GM20431 (cell line): ENCODE measurements around the gene COL23A1.

Experiments used
- in situ Hi-C: fragments of 300-500 bp; cut with MseI, MboI; formaldehyde crosslinking; loops from one replicate; pipeline ENCODE4 v1.15.0; 2020; ENCODE audit warnings: low sequenced_read_pairs; ENCODE audit not compliant: unreplicated experiment

The COL23A1 gene

DNA sequence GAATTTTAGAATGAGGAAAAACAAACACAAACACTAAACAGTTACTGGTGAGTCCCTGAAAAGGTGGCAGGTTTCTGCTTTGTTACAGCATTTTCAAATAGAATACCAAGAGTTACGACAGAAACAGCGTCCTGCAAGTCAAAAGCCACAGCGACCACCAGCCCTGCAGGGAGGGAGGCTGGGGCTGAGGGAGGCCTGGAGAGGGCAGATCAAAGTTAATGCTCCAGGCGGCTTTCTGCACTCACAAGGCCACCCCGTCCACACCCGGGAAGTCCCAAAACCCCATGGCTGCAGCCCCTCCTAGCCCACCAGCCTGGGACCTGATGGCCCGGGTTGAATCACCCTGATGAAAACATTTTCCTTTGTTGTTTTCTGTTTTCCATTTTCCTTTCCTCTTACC lies 29.3 kb downstream of the COL23A1 start:
- in situ Hi-C loops = no loop called here

DNA sequence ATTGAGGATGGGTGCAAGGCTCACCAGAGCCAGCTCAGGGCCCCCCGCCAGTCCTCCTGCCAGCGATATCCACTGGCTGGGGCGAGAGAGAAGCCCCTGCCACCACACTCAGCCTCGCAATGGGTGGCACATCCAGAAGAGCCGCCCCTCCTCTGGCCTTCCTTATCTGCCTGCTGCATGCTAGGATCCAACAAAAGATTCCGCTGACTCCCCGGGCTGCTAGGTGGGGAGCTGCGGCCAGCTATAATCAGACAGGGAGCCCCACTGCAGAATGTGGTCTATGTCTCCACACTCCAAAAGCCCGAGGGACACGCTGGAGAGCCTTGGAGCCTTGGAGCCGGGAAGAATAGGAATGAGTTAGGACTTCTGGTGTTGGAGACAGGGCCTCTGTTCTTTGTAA lies 32.8 kb downstream of the COL23A1 start:
- in situ Hi-C loops = no loop called here

DNA sequence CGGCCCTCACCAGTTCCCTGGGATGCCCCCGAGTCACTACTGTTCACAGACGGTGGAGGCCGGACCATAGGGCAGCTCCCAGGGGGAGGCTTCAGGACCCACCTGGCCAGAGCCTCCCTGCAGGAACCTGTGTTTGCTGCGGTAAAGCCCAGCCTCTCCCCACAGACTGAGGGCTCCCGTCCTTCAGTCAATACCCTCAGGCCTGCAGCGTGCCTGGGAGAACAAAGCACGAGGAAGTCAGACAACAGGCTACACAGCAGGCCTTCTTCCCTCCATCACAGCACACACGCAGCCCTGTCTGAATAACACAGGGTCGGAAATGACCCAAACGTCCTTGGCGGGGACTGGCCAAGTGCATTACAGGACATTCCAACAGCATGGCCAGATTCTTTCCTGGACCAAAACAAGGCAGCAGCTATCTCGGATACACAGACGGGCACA lies 34.4 kb downstream of the COL23A1 start:
- in situ Hi-C loops = no loop called here

DNA sequence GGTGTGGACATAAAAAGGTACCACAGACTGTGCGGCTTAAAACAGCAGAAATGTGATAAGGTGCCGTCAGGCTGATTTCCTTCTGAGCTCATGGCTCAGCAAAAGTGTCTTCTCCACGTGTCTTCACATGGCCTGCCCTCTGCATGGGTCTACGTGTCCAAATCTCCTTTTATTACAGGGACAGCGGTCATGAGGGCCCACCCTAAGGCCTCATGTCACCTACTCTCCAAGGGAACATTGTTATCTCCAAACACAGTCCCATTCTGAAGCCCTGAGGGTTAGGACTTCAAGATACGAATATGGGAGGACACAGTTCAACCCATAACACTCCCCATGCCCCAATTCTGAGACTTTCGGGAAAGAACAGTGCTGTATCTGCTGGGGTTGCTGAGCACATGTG lies 35.2 kb downstream of the COL23A1 start:
- in situ Hi-C loops = no loop called here

DNA sequence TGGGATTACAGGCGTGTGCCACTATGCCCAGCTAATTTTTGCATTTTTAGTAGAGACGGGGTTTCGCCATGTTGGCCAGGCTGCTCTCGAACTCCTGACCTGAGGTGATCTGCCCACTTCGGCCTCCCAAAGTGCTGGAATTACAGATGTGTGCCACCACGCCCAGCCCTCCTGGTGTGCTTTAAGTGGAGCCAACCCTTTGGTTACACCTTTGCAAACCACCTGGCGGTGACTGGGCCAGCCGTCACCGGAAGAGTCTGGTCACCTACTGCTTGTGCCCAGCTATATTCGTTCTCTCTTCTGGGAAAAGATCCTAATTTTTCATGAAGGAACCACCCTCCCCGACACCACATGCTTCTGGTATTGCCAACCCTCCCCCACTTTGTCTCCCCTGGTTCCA lies 35.9 kb downstream of the COL23A1 start:
- in situ Hi-C loops = no loop called here

DNA sequence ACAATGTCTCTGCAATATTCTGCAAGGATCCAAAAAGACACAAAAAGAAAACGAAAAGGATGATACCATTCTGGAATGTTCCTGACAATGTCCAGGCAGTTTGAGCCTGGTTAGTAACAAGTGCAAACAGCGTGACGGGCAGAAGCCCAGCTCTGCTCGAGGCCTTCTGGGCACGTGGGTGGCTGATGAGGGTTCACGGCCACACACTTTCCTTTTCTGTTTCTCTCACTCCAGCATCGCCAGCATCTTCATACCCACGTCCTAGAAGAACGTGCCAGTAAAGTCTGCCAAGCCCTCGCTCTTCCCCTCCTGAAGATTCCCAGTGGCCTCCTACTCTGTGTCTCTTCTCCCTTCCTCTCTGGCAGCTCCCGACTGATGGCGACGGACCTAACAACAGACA lies 36.7 kb downstream of the COL23A1 start:
- in situ Hi-C loops = no loop called here

DNA sequence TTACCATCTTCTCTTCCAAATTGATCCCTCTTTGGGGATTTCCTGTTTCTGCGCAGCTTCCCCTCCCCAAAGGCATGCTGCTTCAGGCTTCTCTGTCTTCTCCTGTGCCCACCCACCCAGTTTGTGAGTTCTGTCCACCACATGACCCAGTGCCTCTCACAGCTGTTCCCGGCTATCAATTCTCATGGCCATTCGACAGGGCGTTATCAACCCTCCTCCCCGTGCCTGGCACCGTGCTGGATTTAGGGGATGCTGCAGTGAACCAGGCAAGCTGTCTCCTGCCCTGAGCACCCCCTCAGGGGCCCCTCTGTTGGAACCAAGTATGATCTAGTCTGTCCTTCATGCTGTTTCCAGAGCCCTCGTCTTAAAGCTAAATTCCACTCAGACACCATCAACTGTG lies 38.7 kb downstream of the COL23A1 start:
- in situ Hi-C loops = no loop called here

DNA sequence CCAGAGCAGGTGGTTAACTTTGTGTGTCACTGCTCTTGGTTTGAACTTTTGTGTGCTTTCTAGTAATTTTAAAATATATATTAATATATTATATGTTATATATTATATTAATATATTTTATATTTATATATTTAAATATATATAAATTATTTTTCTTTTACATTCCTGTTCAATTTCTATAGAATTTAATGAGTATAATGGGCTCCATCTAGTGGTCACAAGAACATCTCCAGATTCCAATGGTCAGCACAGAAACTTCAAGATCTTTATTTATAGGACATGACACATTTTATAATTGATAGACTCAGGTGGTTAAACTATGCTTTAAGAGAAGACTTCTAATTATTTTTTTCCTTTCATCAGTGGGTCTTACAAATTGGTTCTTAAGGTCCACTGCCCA lies 39.1 kb downstream of the COL23A1 start:
- in situ Hi-C loops = no loop called here

DNA sequence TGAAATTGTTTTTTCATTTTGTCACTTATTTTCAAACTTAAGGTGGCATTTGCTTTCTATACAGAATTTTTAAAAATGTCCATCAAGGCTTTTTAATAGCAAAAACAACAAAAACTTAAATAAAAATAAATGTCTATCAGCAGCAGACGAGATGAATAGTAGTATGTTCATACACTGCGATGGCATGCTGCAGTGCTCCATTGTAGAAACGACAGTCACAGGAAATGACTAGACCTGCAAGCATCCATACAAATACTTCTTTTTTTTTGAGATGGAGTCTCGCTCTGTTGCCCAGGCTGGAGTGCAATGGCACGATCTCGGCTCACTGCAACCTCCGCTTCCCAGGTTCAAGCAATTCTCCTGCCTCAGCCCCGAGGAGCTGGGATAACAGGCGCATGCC lies 41.4 kb downstream of the COL23A1 start:
- in situ Hi-C loops = no loop called here

DNA sequence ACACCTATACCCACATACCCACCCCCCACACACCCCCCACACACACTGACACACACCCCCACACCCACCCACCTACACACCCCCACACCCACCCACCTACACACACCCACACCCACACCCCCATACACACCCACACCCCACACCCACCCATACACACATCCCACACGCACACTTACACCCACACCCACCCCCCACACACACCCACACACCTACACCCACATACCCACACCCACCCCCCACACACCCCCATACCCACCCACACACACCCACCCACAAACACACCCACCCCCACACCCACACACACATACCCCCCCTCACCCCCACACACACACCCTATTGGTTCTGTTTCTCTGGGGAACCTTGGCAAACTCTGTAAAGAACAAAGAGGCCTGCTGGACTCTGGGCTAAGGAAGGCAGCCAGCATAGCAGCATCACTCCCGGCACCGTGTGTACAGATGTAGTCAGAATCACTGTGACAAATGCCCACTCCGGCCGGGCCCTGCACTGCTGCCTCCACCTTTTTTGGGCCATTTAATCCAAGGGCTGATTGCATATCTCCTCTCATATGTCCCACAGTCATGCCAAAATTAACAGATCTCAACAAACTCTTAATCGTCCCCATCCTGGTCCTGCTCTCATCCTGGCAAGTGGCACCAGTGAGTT lies 42.3 kb downstream of the COL23A1 start:
- in situ Hi-C loops = no loop called here

DNA sequence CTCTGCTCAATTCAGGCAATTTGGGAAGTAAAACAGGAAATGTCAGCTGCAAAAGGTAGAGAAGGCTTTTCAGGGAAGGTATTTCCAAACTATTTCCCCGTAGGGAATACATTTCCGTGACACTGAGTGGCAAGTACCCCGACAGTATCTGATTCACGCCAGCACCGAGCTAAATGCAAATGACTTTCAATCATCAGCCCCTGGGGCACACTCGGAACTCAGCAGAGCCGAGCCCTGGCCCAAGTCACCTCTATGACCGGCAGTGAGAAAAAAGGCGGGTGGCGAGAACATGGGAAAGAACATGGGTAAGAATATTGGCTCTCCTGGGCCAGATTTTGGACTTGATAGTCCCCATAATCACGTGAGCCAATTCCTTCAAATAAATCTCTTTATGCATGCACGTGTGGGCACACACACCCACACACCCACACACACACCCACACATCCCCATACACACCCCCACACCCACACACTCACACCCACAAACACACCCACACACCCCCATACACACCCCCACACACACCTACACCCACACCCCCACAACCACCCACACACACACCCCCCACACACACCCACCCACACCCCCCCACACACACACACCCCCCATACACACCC lies 43.0 kb downstream of the COL23A1 start:
- in situ Hi-C loops = no loop called here

DNA sequence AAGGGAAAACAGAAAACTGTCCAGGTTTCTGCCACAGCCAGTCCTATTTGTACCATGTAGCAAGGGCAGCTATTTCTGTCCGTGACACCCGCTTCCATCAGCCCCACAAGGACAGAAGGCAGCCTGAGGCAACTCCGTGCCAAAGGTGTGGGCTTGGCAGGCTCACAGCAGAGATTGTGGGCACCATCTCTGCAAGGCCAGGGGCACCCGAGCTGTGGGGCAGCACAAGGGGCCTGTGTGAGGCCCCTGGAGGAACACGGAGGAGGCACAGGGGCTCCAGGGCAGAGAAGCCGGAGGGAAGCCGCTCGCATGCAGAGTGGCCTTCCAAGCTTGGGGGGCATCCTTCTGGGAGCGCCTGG lies 43.5 kb downstream of the COL23A1 start:
- in situ Hi-C loops = no loop called here

DNA sequence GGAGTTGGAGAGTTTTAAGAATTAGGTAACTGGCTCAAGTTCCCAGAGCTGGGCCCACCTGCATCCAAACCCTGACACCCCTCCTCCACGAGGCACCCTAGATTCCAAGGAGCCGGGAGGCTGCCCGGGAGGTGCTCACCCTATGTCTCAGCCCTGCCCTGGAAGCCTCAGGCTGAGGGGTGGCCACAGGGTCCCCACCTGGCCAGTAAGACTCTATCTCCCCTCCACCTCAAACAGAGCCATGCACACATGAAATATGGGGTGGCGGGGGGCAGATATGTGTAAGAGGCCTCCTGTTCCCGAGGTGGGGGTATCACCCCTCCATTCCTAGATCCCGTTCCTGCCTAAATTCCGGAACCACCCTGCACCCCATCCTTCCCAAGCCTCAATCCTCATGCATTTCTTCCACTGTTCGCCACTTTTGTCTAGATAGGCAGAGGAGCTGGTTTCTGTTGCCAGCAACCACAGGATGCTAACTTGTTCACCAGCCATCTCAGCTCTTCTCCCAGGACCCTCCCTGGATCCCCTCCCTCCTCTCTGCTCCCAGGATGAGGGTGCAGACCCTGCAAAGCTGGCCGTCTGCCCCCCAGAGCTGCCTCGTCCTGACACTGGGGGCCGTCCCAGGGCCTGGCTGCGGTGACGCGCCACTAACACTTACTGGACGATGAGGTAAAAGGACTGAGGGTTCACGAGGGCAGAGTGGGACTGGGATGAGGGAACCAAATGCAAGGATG lies 44.1 kb downstream of the COL23A1 start:
- in situ Hi-C loops = no loop called here

DNA sequence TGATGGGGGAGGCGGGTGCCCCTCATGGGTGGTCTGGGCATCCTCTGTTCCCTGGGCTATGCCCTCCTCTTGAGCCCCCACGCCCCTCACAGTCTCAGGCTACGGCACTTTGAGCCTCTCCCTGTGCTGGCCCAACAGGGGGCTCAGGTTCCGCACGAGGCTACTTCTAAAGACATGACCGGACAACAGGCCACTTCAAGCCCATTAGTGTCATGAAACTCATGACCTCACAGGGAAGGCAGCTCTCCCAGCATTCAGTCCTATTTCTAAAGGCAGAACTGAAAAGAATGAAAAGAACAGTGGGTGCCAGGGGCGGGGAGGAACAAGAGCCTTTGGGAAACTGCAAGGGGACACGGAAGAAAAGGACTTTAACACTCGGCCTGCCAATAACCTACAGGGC lies 45.0 kb downstream of the COL23A1 start:
- in situ Hi-C loops = no loop called here

DNA sequence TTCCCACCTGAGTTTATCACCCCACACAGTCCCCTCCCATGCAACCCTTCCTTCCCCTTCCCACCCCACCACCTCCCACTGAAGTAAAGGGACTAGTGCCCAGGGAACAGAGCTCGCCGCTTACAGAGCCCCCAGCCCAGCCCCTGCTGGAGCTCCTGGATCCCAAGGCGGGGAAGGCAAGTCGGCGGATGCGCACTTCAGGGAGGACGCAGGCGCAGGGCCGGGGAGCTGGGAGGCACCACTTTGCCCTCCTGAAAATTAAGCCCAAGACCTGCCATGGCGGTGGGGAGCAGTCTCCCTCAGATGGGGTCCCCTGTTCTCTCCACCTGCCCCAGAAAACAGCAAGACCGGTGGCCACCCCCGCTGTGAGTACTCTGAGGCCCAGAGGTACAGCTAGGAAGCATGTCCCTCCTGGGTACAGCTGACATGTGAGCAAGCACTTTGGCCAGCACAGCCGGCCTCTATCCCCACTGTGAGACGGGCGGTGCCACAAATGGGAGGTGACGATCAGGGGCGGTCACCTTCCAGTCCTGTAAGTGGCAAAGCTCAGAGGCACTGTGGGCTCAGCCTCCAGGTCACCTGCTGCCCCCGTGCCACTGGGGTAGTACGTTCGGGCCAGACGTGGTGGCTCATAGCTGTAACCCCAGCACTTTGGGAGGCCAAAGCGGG lies 45.9 kb downstream of the COL23A1 start:
- in situ Hi-C loops = no loop called here

DNA sequence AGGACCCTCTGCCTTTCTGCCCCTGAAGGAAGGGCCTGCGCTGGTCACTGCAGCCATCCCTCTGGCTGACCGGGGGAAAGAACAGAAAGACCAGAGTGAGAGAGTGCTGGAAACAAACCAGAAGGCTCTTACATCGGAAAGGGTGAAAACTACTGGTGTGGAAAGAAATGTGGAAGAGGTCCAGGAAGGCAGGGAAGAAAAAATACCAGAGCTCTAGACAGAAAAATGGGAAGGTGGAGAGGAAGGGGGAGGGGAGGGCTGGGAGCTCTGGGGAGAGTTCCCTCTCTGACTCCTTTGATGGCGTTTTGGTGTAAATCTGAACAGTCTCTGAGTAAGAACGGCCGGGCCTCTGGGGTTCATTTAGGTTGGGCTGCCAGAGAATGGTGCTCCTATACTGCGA lies 47.7 kb downstream of the COL23A1 start:
- in situ Hi-C loops = no loop called here

DNA sequence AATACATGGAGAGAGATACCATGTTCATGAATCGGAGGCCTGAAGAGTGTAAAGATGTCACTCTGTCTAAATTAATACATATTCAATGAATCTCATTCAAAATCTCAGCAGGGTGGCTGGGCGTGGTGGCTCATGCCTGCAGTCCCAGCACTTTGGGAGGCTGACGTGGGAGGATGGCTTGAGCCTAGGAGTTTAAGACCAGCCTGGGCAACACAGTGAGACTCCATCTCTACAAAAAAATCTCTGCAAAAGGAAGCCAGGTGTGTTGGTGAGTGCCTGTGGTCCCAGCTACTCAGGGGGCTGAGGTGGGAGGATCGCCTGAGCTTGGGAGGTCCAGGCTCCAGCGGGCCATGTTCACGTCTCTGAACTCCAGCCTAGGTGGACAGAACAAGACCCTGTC lies 49.7 kb downstream of the COL23A1 start:
- in situ Hi-C loops = no loop called here

DNA sequence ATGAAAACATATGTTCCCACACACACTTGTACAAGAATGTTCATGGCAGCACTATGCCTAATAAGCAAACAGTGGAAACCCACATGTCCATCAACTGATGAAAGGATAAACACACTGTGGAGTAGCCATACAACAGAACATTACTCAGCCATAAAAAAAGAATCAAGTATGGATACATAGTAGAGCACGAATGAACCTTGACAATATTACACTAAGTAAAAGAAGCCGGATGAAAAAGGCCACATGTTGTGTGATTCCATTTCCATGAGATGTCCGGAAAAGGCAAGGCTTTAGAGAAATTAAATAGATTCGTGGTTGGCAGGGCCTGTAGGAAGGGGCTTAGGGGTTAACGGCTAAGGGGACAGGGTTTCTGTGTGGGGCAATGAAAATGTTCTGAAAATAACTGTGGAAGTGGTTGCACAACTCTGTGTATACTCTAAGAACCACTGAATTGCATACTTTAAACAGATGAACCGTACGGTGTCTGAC lies 51.4 kb downstream of the COL23A1 start:
- in situ Hi-C loops = no loop called here

DNA sequence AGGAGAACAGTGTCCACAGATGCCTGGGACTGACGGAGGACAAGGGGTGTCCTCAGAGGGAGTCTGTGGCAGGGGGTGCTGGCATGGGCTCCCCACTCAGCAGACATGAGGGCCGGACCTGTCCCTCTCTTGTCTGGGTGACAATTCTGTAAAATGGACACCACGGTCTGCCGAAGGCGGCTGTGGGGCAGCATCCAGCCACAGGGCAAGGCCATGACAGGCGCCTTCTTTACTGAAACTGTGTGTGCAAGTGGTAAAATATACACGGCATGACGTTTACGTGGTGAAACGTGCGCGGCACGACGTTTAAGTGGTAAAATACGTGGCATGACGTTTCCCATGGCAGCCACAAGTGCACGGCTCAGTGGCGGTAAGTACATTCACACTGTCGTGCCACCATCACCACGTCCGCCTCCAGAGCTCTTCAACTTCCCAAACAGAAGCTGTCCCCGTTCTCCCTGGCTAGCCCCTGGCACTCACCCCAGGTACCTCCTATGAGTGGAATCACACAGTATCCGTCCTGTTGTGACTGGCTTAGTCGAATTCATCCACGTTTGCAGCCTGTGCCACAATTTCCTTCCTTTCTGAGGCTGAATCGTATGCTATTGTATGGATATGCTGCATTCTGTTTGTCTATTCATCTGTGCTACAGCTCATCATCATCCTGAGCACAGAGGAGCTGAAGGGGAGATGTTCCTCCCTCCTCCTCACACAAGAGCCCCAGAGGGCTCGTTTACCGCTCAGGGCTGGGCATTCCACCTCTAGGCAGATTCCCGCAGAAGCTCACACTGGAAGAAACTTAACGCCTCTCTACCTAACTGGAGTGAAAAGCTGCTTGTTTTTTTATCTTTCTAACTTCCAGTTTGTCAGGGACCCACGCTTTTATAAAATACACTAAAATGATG lies 52.5 kb downstream of the COL23A1 start:
- in situ Hi-C loops = no loop called here
